H1 (cell line): ENCODE measurements around the gene HS3ST5. TPM values are rescaled to one million over a fixed set of nuclear protein-coding genes. Genes with fewer than 3 reads are reported as not detected.

Experiments
- CTCF ChIA-PET: fragments of 300-600 bp; sonication (Branson Sonifier 250); formaldehyde crosslinking; loops from one replicate; lab custom pipeline; 2021; ENCODE audit not compliant: partially characterized antibody; lab: Charles Lee
- POLR2A ChIA-PET: fragments of 300-600 bp; sonication (Branson Sonifier 250); formaldehyde crosslinking; loops from one replicate; lab custom pipeline; 2021; ENCODE audit warnings: inconsistent platforms; ENCODE audit not compliant: partially characterized antibody; lab: Charles Lee
- DNase-seq, 2 experiments: peaks; one replicate each; pipeline versions ENCODE4 v3.0.0 to v3.0.0-alpha.2; 2010 to 2022; ENCODE audit warnings: low spot score in 2 of 2, low read depth in 1 of 2, mixed read lengths in 1 of 2
- FAIRE-seq: peaks from 2 replicates; lab custom pipeline; 2011; peaks lifted over from hg19 to GRCh38; lab: Jason Lieb, UNC
- H2AFZ ChIP-seq: 2 replicates; pipeline ENCODE4 v1.8.1; 2012; ENCODE audit warnings: low read length, inconsistent platforms
- H2AK5ac ChIP-seq: 2 replicates; pipeline ENCODE4 v1.6.1; 2013; ENCODE audit warnings: low read depth, low read length
- H2BK120ac ChIP-seq: replicated peaks from 2 replicates; pipeline ENCODE3; 2013; ENCODE audit warnings: low read depth, low read length, inconsistent platforms
- H2BK12ac ChIP-seq: 2 replicates; pipeline ENCODE4 v1.6.1; 2013; ENCODE audit warnings: low read depth, low read length
- H2BK15ac ChIP-seq: 2 replicates; pipeline ENCODE4 v1.6.1; 2013; ENCODE audit warnings: low read length
- H2BK20ac ChIP-seq: 2 replicates; pipeline ENCODE4 v1.6.1; 2013; ENCODE audit warnings: low read length
- H2BK5ac ChIP-seq: 2 replicates; pipeline ENCODE4 v1.6.1; 2013; ENCODE audit warnings: low read depth, low read length
- H3K14ac ChIP-seq: 2 replicates; pipeline ENCODE4 v1.6.1; 2013; ENCODE audit warnings: inconsistent platforms; ENCODE audit not compliant: insufficient read length
- H3K18ac ChIP-seq: 2 replicates; pipeline ENCODE4 v1.6.1; 2013; ENCODE audit warnings: low read length; ENCODE audit errors: extremely low read depth
- H3K23ac ChIP-seq: 2 replicates; pipeline ENCODE4 v1.6.1; 2013; ENCODE audit warnings: inconsistent platforms; ENCODE audit not compliant: insufficient read length
- H3K23me2 ChIP-seq: 2 replicates; pipeline ENCODE4 v1.6.1; 2013; ENCODE audit warnings: low read depth, low read length
- H3K27ac ChIP-seq: 2 replicates; pipeline ENCODE4 v1.6.1; 2011; ENCODE audit warnings: low read depth, low read length, inconsistent platforms
- H3K27me3 ChIP-seq, 4 experiments: replicated peaks in 1 of 4; 1 replicate in 1 of 4; 2 replicates in 3 of 4; pipeline versions ENCODE4 v1.6.1 to v1.8.1; 2011 to 2013; ENCODE audit warnings: low read length in 3 of 4, mild to moderate bottlenecking in 3 of 4, inconsistent platforms in 2 of 4, mixed read lengths in 2 of 4, moderate library complexity in 1 of 4; ENCODE audit not compliant: control insufficient read depth in 3 of 4, insufficient read depth in 3 of 4; ENCODE audit errors: extremely low read depth in 1 of 4
- H3K36me3 ChIP-seq, 4 experiments: 2 replicates each; pipeline versions ENCODE4 v1.6.1 to v1.8.1; 2011 to 2013; ENCODE audit warnings: mild to moderate bottlenecking in 4 of 4, low read length in 3 of 4, moderate library complexity in 2 of 4, control low read depth in 1 of 4, inconsistent platforms in 1 of 4; ENCODE audit not compliant: insufficient read depth in 4 of 4, control insufficient read depth in 2 of 4
- H3K4ac ChIP-seq: replicated peaks from 2 replicates; pipeline ENCODE3; 2013; ENCODE audit warnings: low read length, low read depth, mixed read lengths, inconsistent platforms; ENCODE audit not compliant: insufficient read length
- H3K4me1 ChIP-seq, 4 experiments: replicated peaks in 1 of 4; 1 replicate in 1 of 4; 2 replicates in 3 of 4; pipeline versions ENCODE4 v1.6.1 to v1.8.1; 2011 to 2013; ENCODE audit warnings: low read length in 3 of 4, inconsistent platforms in 2 of 4, mixed read lengths in 1 of 4; ENCODE audit not compliant: insufficient read depth in 4 of 4, control insufficient read depth in 3 of 4
- H3K4me2 ChIP-seq, 2 experiments: 2 replicates each; pipeline versions ENCODE4 v1.6.1 to v1.8.1; 2011 to 2013; ENCODE audit warnings: low read depth in 2 of 2, low read length in 2 of 2, control low read depth in 1 of 2, inconsistent platforms in 1 of 2, mild to moderate bottlenecking in 1 of 2; ENCODE audit not compliant: insufficient read depth in 1 of 2
- H3K4me3 ChIP-seq, 4 experiments: fragments of 200-600, 300-600 bp in 1 of 4; sonication (generic), shearing (Covaris generic), sonication (Bioruptor Twin) in 1 of 4; 2 replicates each; pipeline versions ENCODE4 v1.5.1 to v1.8.1; 2011 to 2016; ENCODE audit warnings: low read length in 4 of 4, low read depth in 3 of 4, control low read depth in 2 of 4, inconsistent platforms in 2 of 4, mild to moderate bottlenecking in 2 of 4, mixed read lengths in 1 of 4, moderate library complexity in 1 of 4; ENCODE audit not compliant: insufficient read depth in 2 of 4; ENCODE audit errors: extremely low read depth in 1 of 4
- H3K56ac ChIP-seq: replicated peaks from 2 replicates; pipeline ENCODE3; 2013; ENCODE audit warnings: low read depth, mild to moderate bottlenecking, mixed read lengths, low read length, inconsistent platforms; ENCODE audit not compliant: insufficient read length
- H3K79me1 ChIP-seq: 2 replicates; pipeline ENCODE4 v1.6.1; 2013; ENCODE audit warnings: low read depth, low read length, control low read depth
- H3K79me2 ChIP-seq, 2 experiments: 2 replicates each; pipeline versions ENCODE4 v1.6.1 to v1.8.1; 2012 to 2013; ENCODE audit warnings: low read length in 2 of 2, mild to moderate bottlenecking in 2 of 2, inconsistent platforms in 1 of 2; ENCODE audit not compliant: insufficient read depth in 2 of 2, control insufficient read depth in 1 of 2
- H3K9ac ChIP-seq, 4 experiments: replicated peaks in 1 of 4; 1 replicate in 1 of 4; 2 replicates in 3 of 4; pipeline versions ENCODE4 v1.6.1 to v1.8.1; 2011 to 2013; ENCODE audit warnings: low read depth in 3 of 4, low read length in 3 of 4, control low read depth in 2 of 4, mild to moderate bottlenecking in 2 of 4, moderate library complexity in 2 of 4, inconsistent platforms in 1 of 4; ENCODE audit errors: extremely low read depth in 1 of 4
- H3K9me3 ChIP-seq, 2 experiments: 2 replicates each; pipeline versions ENCODE4 v1.6.1 to v1.8.1; 2012 to 2013; ENCODE audit warnings: mild to moderate bottlenecking in 2 of 2, moderate library complexity in 2 of 2, control low read depth in 1 of 2, inconsistent platforms in 1 of 2, low read depth in 1 of 2, low read length in 1 of 2, mixed read lengths in 1 of 2; ENCODE audit not compliant: insufficient read depth in 2 of 2
- H4K20me1 ChIP-seq, 2 experiments: replicated peaks in 1 of 2; 2 replicates each; pipeline versions ENCODE3 to v1.8.1; 2011 to 2013; ENCODE audit warnings: inconsistent platforms in 2 of 2, low read length in 2 of 2, mild to moderate bottlenecking in 1 of 2; ENCODE audit not compliant: insufficient read depth in 2 of 2, control insufficient read depth in 1 of 2
- H4K5ac ChIP-seq: 2 replicates; pipeline ENCODE4 v1.6.1; 2013; ENCODE audit warnings: low read length, low read depth, mixed read lengths, inconsistent platforms; ENCODE audit not compliant: insufficient read length
- H4K8ac ChIP-seq: 2 replicates; pipeline ENCODE4 v1.8.0; 2013; ENCODE audit warnings: mild to moderate bottlenecking, moderate library complexity, low read length, inconsistent platforms; ENCODE audit not compliant: insufficient read depth; ENCODE audit errors: extremely low read depth
- H4K91ac ChIP-seq: replicated peaks from 2 replicates; pipeline ENCODE3; 2013; ENCODE audit warnings: low read length, mixed read lengths, inconsistent platforms; ENCODE audit not compliant: insufficient read length
- ATF2 ChIP-seq: IDR thresholded peaks from 2 replicates; pipeline ENCODE4 v1.6.1; 2012; ENCODE audit warnings: low read length, inconsistent platforms
- ATF3 ChIP-seq: IDR thresholded peaks from 2 replicates; pipeline ENCODE4 v1.6.1; 2011; ENCODE audit warnings: low read depth, mild to moderate bottlenecking, low read length; ENCODE audit not compliant: insufficient read depth
- BCL11A ChIP-seq, 2 experiments: IDR thresholded peaks; one replicate each; pipeline ENCODE4 v1.6.1; 2011; ENCODE audit warnings: low read depth in 2 of 2, low read length in 2 of 2, mild to moderate bottlenecking in 2 of 2
- CBX5 ChIP-seq: fragments of 300-800, 300-1000 bp; sonication (generic); IDR thresholded peaks from 2 replicates; pipeline ENCODE4 v1.7.1; 2016; ENCODE audit warnings: antibody characterized with exemption, low read length, low read depth
- CHD1 ChIP-seq: IDR thresholded peaks from 2 replicates; pipeline ENCODE4 v1.6.1; 2012; ENCODE audit warnings: low read depth, low read length, improper control_type of control experiment
- CHD2 ChIP-seq: IDR thresholded peaks from 2 replicates; pipeline ENCODE4 v1.6.1; 2012; ENCODE audit warnings: low read length, improper control_type of control experiment
- CREB1 ChIP-seq: IDR thresholded peaks from 2 replicates; pipeline ENCODE4 v1.6.1; 2012; ENCODE audit warnings: inconsistent platforms
- EP300 ChIP-seq, 2 experiments: IDR thresholded peaks; 1 replicate in 1 of 2; 2 replicates in 1 of 2; pipeline ENCODE4 v1.6.1; 2011 to 2012; ENCODE audit warnings: low read depth in 2 of 2, low read length in 2 of 2, mild to moderate bottlenecking in 2 of 2, borderline replicate concordance in 1 of 2, inconsistent platforms in 1 of 2, moderate library complexity in 1 of 2
- GTF2F1 ChIP-seq: IDR thresholded peaks from 2 replicates; pipeline ENCODE4 v1.6.1; 2012; ENCODE audit warnings: low read depth, low read length, improper control_type of control experiment, borderline replicate concordance
- JUN ChIP-seq: IDR thresholded peaks from 2 replicates; pipeline ENCODE4 v1.6.1; 2011; ENCODE audit warnings: low read depth, mild to moderate bottlenecking, improper control_type of control experiment, low read length
- SP2 ChIP-seq: IDR thresholded peaks from 2 replicates; pipeline ENCODE4 v1.6.1; 2012; ENCODE audit warnings: mild to moderate bottlenecking, low read length, inconsistent platforms
- TBP ChIP-seq: IDR thresholded peaks from 2 replicates; pipeline ENCODE4 v1.6.1; 2011; ENCODE audit warnings: low read depth, low read length, improper control_type of control experiment
- YY1 ChIP-seq: IDR thresholded peaks from 2 replicates; pipeline ENCODE4 v1.6.1; 2011; ENCODE audit warnings: low read depth, mild to moderate bottlenecking, low read length
- ZNF274 ChIP-seq: IDR thresholded peaks from 2 replicates; pipeline ENCODE4 v1.7.0; 2012; ENCODE audit warnings: low read length, borderline replicate concordance; ENCODE audit errors: extremely low read depth
- polyA plus RNA-seq, 7 experiments: library from polyadenylated mRNA; depleted of rRNA in 3 of 7; stranded (reverse) in 5 of 7; unstranded in 2 of 7; fragments of >200 nt in 5 of 7; fragments of 200-250 nt in 2 of 7; gene quantifications; 1 replicate in 5 of 7; 2 replicates in 1 of 7; 4 replicates in 1 of 7; pipeline versions ENCODE4 v1.2.1 to v1.2.3, GENCODE V29; 2011 to 2013; ENCODE audit warnings: missing spikeins in 2 of 7, mixed read lengths in 2 of 7
- total RNA-seq: library from RNA; stranded (reverse); fragmentation: NEBNext Ultra II Directional; extraction: Animal tissue kit (Norgen Biotek cat#: 25700); gene quantifications from 2 replicates; pipeline ENCODE4 v1.2.1, GENCODE V29; 2021

Gene HS3ST5
- total and polyA plus RNA-seq, 2 of the 8 experiments (the other 6 are each of a cell fraction or from before 2014, with no cell fraction given): 1.2 to 9.9 TPM

GRCh38 chr6:114033606-114034005, 309.2 kb downstream of the HS3ST5 start:
- ChIA-PET POLR2A (no interaction called here), CTCF (interaction anchor here (0.6 kb wide), 1 partner anchor 48 kb away, joined by 3 read pairs; no protein-coding TSS in a partner anchor)
- no peaks in the 10 kb centered on the region for H3K36me3 ChIP-seq
- no peak overlapping the region for H3K4ac ChIP-seq
- no peak overlapping the region for H3K18ac ChIP-seq
- H4K8ac ChIP-seq: no peak overlapping the region
- no peaks in the 10 kb centered on the region for H4K20me1 ChIP-seq
- H3K9ac ChIP-seq: no peak overlapping the region
- H3K27me3 ChIP-seq: no peaks in the 10 kb centered on the region
- DNase-seq (no peak), FAIRE-seq (no peak)
- H3K79me1 ChIP-seq: no peaks in the 10 kb centered on the region
- no peak overlapping the region for H2BK5ac ChIP-seq
- no peaks in the 10 kb centered on the region for H3K23me2 ChIP-seq
- H3K9me3 ChIP-seq: no peaks in the 10 kb centered on the region
- no peak overlapping the region for H3K14ac ChIP-seq
- H3K4me2 ChIP-seq: no peak overlapping the region
- H3K23ac ChIP-seq: no peak overlapping the region
- no peak overlapping the region for H4K5ac ChIP-seq
- no peak overlapping the region for H2AFZ ChIP-seq
- H3K79me2 ChIP-seq: no peaks in the 10 kb centered on the region
- no peak overlapping the region for H2BK12ac ChIP-seq
- no peak overlapping the region for H2BK20ac ChIP-seq
- H2BK15ac ChIP-seq: no peak overlapping the region
- H3K4me3 ChIP-seq: no peak overlapping the region
- H3K4me1 ChIP-seq: no peaks in the 10 kb centered on the region
- H3K56ac ChIP-seq: no peak overlapping the region
- H4K91ac ChIP-seq: no peak overlapping the region
- H3K27ac ChIP-seq: no peak overlapping the region
- no peak overlapping the region for H2AK5ac ChIP-seq
- H2BK120ac ChIP-seq: no peak overlapping the region
- no peak for TF ChIP-seq ATF2
- TF ChIP-seq ZNF274: no peak
- no peak for TF ChIP-seq EP300 (IDR thresholded peaks at IDR 0.05; ENCODE audit: borderline replicate concordance in 1 of 2, low read depth in 2 of 2, low read length in 2 of 2)
- TF ChIP-seq YY1: no peak
- no peak for TF ChIP-seq CHD1
- TF ChIP-seq CHD2: no peak
- TF ChIP-seq JUN: no peak
- no peak for TF ChIP-seq CBX5
- TF ChIP-seq ATF3: no peak
- no peak for TF ChIP-seq CREB1
- no peak for TF ChIP-seq GTF2F1
- no peak for TF ChIP-seq TBP
- TF ChIP-seq SP2: no peak
- TF ChIP-seq BCL11A (IDR thresholded peaks at IDR 0.05; ENCODE audit: low read depth in 2 of 2, low read length in 2 of 2): no peak
